ENCODE results near the gene GPR107. TPM values are rescaled to one million over a fixed set of nuclear protein-coding genes. Genes with fewer than 3 reads are reported as not detected.

GPR107 gene
- total RNA-seq, 4 donors from 2014 or later, result 19.9 to 34.7 (median 30.8) TPM

GRCh38 chr9:130159915-130160670 is 106.4 kb downstream of the GPR107 start:
- H3K36me3 ChIP-seq, result no peaks in the 10 kb centered on the region
- no peak overlapping the region for H3K27ac ChIP-seq (replicated peaks in 1 of 4)
- intact Hi-C loops (cut with DNase I), result no loop called here
- H3K9me3 ChIP-seq, result no peaks in the 10 kb centered on the region
- H3K27me3 ChIP-seq, result no peaks in the 10 kb centered on the region
- 91% methylated on average over 10 of the region's 10 CpGs for WGBS
- TF ChIP-seq POLR2AphosphoS5 (IDR thresholded peaks at IDR 0.05) (no peak), POLR2A (IDR thresholded peaks at IDR 0.05; ENCODE audit: low read depth) (no peak), EP300 (IDR thresholded peaks at IDR 0.05) (no peak), CTCF (IDR thresholded peaks at IDR 0.05) (no peak)
- DNase-seq (ENCODE audit: extremely low spot score), result no peak
- no peak overlapping the region for H3K4me3 ChIP-seq
- peaks cover 0 to 7% (median 2%) of the 10 kb centered on the region in 4 donors for H3K4me1 ChIP-seq

- no peak overlapping the region for H3K4me3 ChIP-seq
- 94% methylated on average over 3 of the region's 3 CpGs for WGBS
These were observed 107.3 kb downstream of the GPR107 start for GRCh38 chr9:130160862-130161470.

GRCh38 chr9:130165579-130165978 is 111.9 kb downstream of the GPR107 start:
- TF ChIP-seq POLR2A (IDR thresholded peaks at IDR 0.05; ENCODE audit: low read depth) (no peak), EP300 (IDR thresholded peaks at IDR 0.05) (no peak), POLR2AphosphoS5 (IDR thresholded peaks at IDR 0.05) (no peak), CTCF (IDR thresholded peaks at IDR 0.05) (no peak)

More at GRCh38 chr9:130160862-130161470, 107.3 kb downstream of the GPR107 start:
- Histone ChIP-seq H3K27me3 (no peaks in the 10 kb centered on the region), H3K9me3 (no peaks in the 10 kb centered on the region), H3K36me3 (no peaks in the 10 kb centered on the region), H3K4me1 (peaks cover 0 to 7% (median 2%) of the 10 kb centered on the region in 4 donors), H3K27ac (replicated peaks in 1 of 4) (no peak overlapping the region)
- intact Hi-C loops (cut with DNase I), result no loop called here
- DNase-seq (ENCODE audit: extremely low spot score), result no peak
- TF ChIP-seq POLR2A (IDR thresholded peaks at IDR 0.05; ENCODE audit: low read depth) (no peak), CTCF (IDR thresholded peaks at IDR 0.05) (no peak), EP300 (IDR thresholded peaks at IDR 0.05) (no peak), POLR2AphosphoS5 (IDR thresholded peaks at IDR 0.05) (no peak)

GRCh38 chr9:130166399-130166798 is 112.7 kb downstream of the GPR107 start:
- peaks cover 0 to 2% (median 1%) of the 10 kb centered on the region in 4 donors for H3K4me1 ChIP-seq
- intact Hi-C loops (cut with DNase I), result no loop called here
- H3K36me3 ChIP-seq, result no peaks in the 10 kb centered on the region
- DNase-seq (ENCODE audit: extremely low spot score), result no peak
- no peaks in the 10 kb centered on the region for H3K27me3 ChIP-seq
- H3K4me3 ChIP-seq, result no peak overlapping the region
- no peaks in the 10 kb centered on the region for H3K9me3 ChIP-seq
- H3K27ac ChIP-seq (replicated peaks in 1 of 4), result no peak overlapping the region
- WGBS, result 88% methylated on average over 4 of the region's 4 CpGs
- TF ChIP-seq EP300 (IDR thresholded peaks at IDR 0.05) (no peak), POLR2AphosphoS5 (IDR thresholded peaks at IDR 0.05) (no peak), POLR2A (IDR thresholded peaks at IDR 0.05; ENCODE audit: low read depth) (no peak), CTCF (IDR thresholded peaks at IDR 0.05) (no peak)

More at GRCh38 chr9:130165579-130165978, 111.9 kb downstream of the GPR107 start:
- Histone ChIP-seq H3K27me3 (no peaks in the 10 kb centered on the region), H3K4me1 (no peaks in the 10 kb centered on the region), H3K9me3 (no peaks in the 10 kb centered on the region), H3K4me3 (no peak overlapping the region), H3K36me3 (no peaks in the 10 kb centered on the region), H3K27ac (replicated peaks in 1 of 4) (no peak overlapping the region)
- DNase-seq (ENCODE audit: extremely low spot score), result no peak
- WGBS, result 100% methylated on average over 1 of the region's 1 CpG
- intact Hi-C loops (cut with DNase I), result no loop called here

Data from esophagus muscularis mucosa (tissue), 4 donors.